GM23248 (cell line): Measurements from ENCODE around the gene THSD4.

ENCODE experiments used
- EZH2 ChIP-seq: fragments of 200-600 bp; sonication (generic); IDR thresholded peaks from 2 replicates; pipeline ENCODE4 v1.6.1; 2018; ENCODE audit warnings: antibody characterized with exemption, mild to moderate bottlenecking; ENCODE audit not compliant: insufficient read depth, poor library complexity, severe bottlenecking
- EZH2phosphoT487 ChIP-seq: fragments of 200-600 bp; sonication (generic); IDR thresholded peaks from 2 replicates; pipeline ENCODE4 v1.6.1; 2018; ENCODE audit warnings: antibody characterized with exemption, moderate library complexity, mild to moderate bottlenecking, low read depth; ENCODE audit not compliant: insufficient read depth

DNA sequence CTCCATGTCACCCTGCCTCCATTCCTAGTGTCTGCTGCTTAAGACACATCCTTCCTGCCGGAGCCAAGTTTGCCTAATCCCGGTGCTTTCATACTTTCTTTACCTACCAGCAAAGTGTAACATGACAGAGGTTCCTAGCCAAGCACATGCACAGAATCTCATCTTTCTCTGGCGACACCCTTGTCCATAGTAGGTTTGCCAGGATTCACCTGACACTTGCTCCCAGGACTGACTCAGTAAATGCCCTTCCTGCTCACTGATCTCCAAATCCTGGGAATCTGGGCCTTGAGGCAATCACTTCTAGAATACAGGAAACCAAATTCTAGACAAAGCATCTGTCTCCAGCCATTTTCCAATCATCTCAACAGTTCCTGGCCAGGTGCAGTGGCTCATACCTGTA lies 684.9 kb downstream of the THSD4 start:
- TF ChIP-seq EZH2 (no peak), EZH2phosphoT487 (no peak)
